Activated CD4-positive, alpha-beta T cell treated with anti-CD3 and anti-CD28 coated beads for 36 hours (primary cell): ENCODE data around the gene NME7. TPM values are rescaled to one million over a fixed set of nuclear protein-coding genes. Genes with fewer than 3 reads are reported as not detected.
"Not testable (repeated sequence)": the region's sequence is repeated elsewhere in the genome, so short reads cannot be mapped to it uniquely, and the experiment has no call there.

Experiments
- ATAC-seq: fragments of 200-7000 bp; cut with Tn5 transposase; one replicate; pipeline ENCODE4 v1.10.0; 2021; ENCODE audit warnings: mild to moderate bottlenecking, moderate library complexity
- CTCF ChIA-PET: fragments of 350-600 bp; sonication (Branson Sonifier 250); formaldehyde crosslinking; loops from one replicate; lab custom pipeline; 2021; ENCODE audit warnings: antibody characterized with exemption; lab: Charles Lee
- POLR2A ChIA-PET: fragments of 350-600 bp; sonication (Branson Sonifier 250); formaldehyde crosslinking; loops from one replicate; lab custom pipeline; 2021; ENCODE audit warnings: antibody characterized with exemption, inconsistent platforms; lab: Charles Lee
- DNase-seq: peaks from one replicate; pipeline ENCODE4 v3.0.0-alpha.2; 2020
- H3K27ac Mint-ChIP-seq: one replicate; pipeline ENCODE4 v1.8.0; 2021; ENCODE audit warnings: mixed read lengths
- H3K27me3 Mint-ChIP-seq: one replicate; pipeline ENCODE4 v1.8.0; 2021; ENCODE audit warnings: mixed read lengths
- H3K36me3 Mint-ChIP-seq: one replicate; pipeline ENCODE4 v1.8.0; 2021; ENCODE audit warnings: low read depth, mixed read lengths
- H3K4me1 Mint-ChIP-seq: one replicate; pipeline ENCODE4 v1.8.0; 2021; ENCODE audit warnings: mixed read lengths
- H3K4me3 Mint-ChIP-seq: one replicate; pipeline ENCODE4 v1.8.0; 2021; ENCODE audit warnings: mild to moderate bottlenecking, moderate library complexity, mixed read lengths
- H3K9me3 Mint-ChIP-seq: one replicate; pipeline ENCODE4 v1.8.0; 2021; ENCODE audit warnings: low read depth, mixed read lengths
- intact Hi-C, 2 experiments: fragments of 100-400 bp; cut with DNase I in 1 of 2; cut with micrococcal nuclease in 1 of 2; formaldehyde crosslinking; loops; one replicate each; pipeline versions ENCODE4 v1.14.2 to v1.15.1; 2022 to 2024; cut with DNase I, micrococcal nuclease
- total RNA-seq, 2 experiments: library from RNA; stranded (reverse); gene quantifications; one replicate each; pipeline ENCODE4 v1.2.3, GENCODE V29; 2021

The NME7 gene
- total RNA-seq, 2 experiments from 2014 or later, result 11.6 to 15.3 TPM

GRCh38 chr1:169305356-169305755, 62.2 kb downstream of the NME7 start:
- DNase-seq, result no peak
- no peak for ATAC-seq
- Mint-ChIP-seq H3K4me1 (peaks cover 9% of the 10 kb centered on the region), H3K9me3 (no peaks in the 10 kb centered on the region), H3K4me3 (no peak overlapping the region), H3K36me3 (peaks cover 20% of the 10 kb centered on the region), H3K27ac (no peak overlapping the region), H3K27me3 (no peaks in the 10 kb centered on the region)
- intact Hi-C loops, result no loop called here
- POLR2A ChIA-PET, result no interaction called here
- CTCF ChIA-PET, result interaction anchor here (0.7 to 1.3 kb wide), 2 partner anchors 43 to 1020 kb away, joined by 4 read pairs; no protein-coding TSS in a partner anchor

- no peak overlapping the region for H3K27ac Mint-ChIP-seq
- POLR2A ChIA-PET, result no interaction called here
Observed at GRCh38 chr1:169300854-169301253, 66.7 kb downstream of the NME7 start.

GRCh38 chr1:169298441-169298840, 69.2 kb downstream of the NME7 start:
- H3K27me3 Mint-ChIP-seq, result no peaks in the 10 kb centered on the region
- no peak overlapping the region for H3K4me3 Mint-ChIP-seq
- intact Hi-C loops, result no loop called here
- DNase-seq (no peak), ATAC-seq (no peak)
- peaks cover 13% of the 10 kb centered on the region for H3K36me3 Mint-ChIP-seq
- ChIA-PET POLR2A (no interaction called here), CTCF (no interaction called here)
- H3K4me1 Mint-ChIP-seq, result peaks cover 3% of the 10 kb centered on the region
- no peaks in the 10 kb centered on the region for H3K9me3 Mint-ChIP-seq
- H3K27ac Mint-ChIP-seq, result no peak overlapping the region

More at GRCh38 chr1:169300854-169301253, 66.7 kb downstream of the NME7 start:
- peaks cover 11% of the 10 kb centered on the region for H3K36me3 Mint-ChIP-seq
- no peak overlapping the region for H3K4me3 Mint-ChIP-seq
- intact Hi-C loops, result no loop called here
- no peaks in the 10 kb centered on the region for H3K27me3 Mint-ChIP-seq
- no peaks in the 10 kb centered on the region for H3K4me1 Mint-ChIP-seq
- ATAC-seq, result no peak
- no peak for DNase-seq
- H3K9me3 Mint-ChIP-seq, result no peaks in the 10 kb centered on the region
- CTCF ChIA-PET, result no interaction called here

- H3K36me3 Mint-ChIP-seq, result peaks cover 11% of the 10 kb centered on the region
- no peaks in the 10 kb centered on the region for H3K9me3 Mint-ChIP-seq
- ChIA-PET CTCF (no interaction called here), POLR2A (no interaction called here)
- H3K4me3 Mint-ChIP-seq, result no peak overlapping the region
- DNase-seq (no peak), ATAC-seq (no peak)
- H3K4me1 Mint-ChIP-seq, result peaks cover 3% of the 10 kb centered on the region
- no peak overlapping the region for H3K27ac Mint-ChIP-seq
- intact Hi-C loops, result no loop called here
- H3K27me3 Mint-ChIP-seq, result no peaks in the 10 kb centered on the region
Observed at GRCh38 chr1:169295846-169296245, 71.8 kb downstream of the NME7 start.

- H3K27me3 Mint-ChIP-seq, result no peaks in the 10 kb centered on the region
- POLR2A ChIA-PET, result no interaction called here
Observed at GRCh38 chr1:169295425-169295824, 72.2 kb downstream of the NME7 start.

GRCh38 chr1:169289016-169289415, 78.6 kb downstream of the NME7 start:
- Mint-ChIP-seq H3K9me3 (peaks cover 5% of the 10 kb centered on the region), H3K27me3 (no peaks in the 10 kb centered on the region), H3K36me3 (peaks cover 25% of the 10 kb centered on the region), H3K4me3 (no peak overlapping the region), H3K4me1 (no peaks in the 10 kb centered on the region), H3K27ac (no peak overlapping the region)
- POLR2A ChIA-PET, result no interaction called here
- no peak for ATAC-seq
- CTCF ChIA-PET, result no interaction called here
- intact Hi-C loops, result no loop called here
- DNase-seq, result no peak

More at GRCh38 chr1:169295425-169295824, 72.2 kb downstream of the NME7 start:
- H3K27ac Mint-ChIP-seq, result no peak overlapping the region
- H3K4me1 Mint-ChIP-seq, result peaks cover 3% of the 10 kb centered on the region
- ATAC-seq, result no peak
- H3K4me3 Mint-ChIP-seq, result no peak overlapping the region
- no peaks in the 10 kb centered on the region for H3K9me3 Mint-ChIP-seq
- intact Hi-C loops, result no loop called here
- H3K36me3 Mint-ChIP-seq, result peaks cover 11% of the 10 kb centered on the region
- DNase-seq, result no peak
- CTCF ChIA-PET, result no interaction called here

- Mint-ChIP-seq H3K36me3 (peaks cover 31% of the 10 kb centered on the region), H3K27me3 (no peaks in the 10 kb centered on the region), H3K4me1 (no peaks in the 10 kb centered on the region), H3K9me3 (peaks cover 13% of the 10 kb centered on the region), H3K27ac (no peak overlapping the region), H3K4me3 (no peak overlapping the region)
- ATAC-seq (no peak), DNase-seq (no peak)
- intact Hi-C loops, result no loop called here
- CTCF ChIA-PET, result no interaction called here
- POLR2A ChIA-PET, result no interaction called here
Observed at GRCh38 chr1:169288011-169288414, 79.6 kb downstream of the NME7 start.

GRCh38 chr1:169287280-169287679, 80.3 kb downstream of the NME7 start:
- DNase-seq (no peak), ATAC-seq (no peak)
- Mint-ChIP-seq H3K4me3 (no peak overlapping the region), H3K27me3 (no peaks in the 10 kb centered on the region), H3K27ac (no peak overlapping the region), H3K4me1 (no peaks in the 10 kb centered on the region), H3K9me3 (peaks cover 20% of the 10 kb centered on the region), H3K36me3 (peaks cover 35% of the 10 kb centered on the region)
- CTCF ChIA-PET, result no interaction called here
- intact Hi-C loops, result no loop called here
- POLR2A ChIA-PET, result no interaction called here

- H3K4me3 Mint-ChIP-seq, intact Hi-C loops, H3K27me3 Mint-ChIP-seq, H3K27ac Mint-ChIP-seq, DNase-seq, ATAC-seq, POLR2A ChIA-PET, CTCF ChIA-PET, H3K4me1 Mint-ChIP-seq: not testable (repeated sequence)
- Mint-ChIP-seq H3K9me3 (peaks cover 50% of the 10 kb centered on the region), H3K36me3 (peaks cover 33% of the 10 kb centered on the region)
Observed at GRCh38 chr1:169281562-169281961, 86.0 kb downstream of the NME7 start.

- no peak overlapping the region for H3K27ac Mint-ChIP-seq
Observed at GRCh38 chr1:169271098-169271497, 96.5 kb downstream of the NME7 start.

GRCh38 chr1:169266133-169266532, 101.5 kb downstream of the NME7 start:
- Mint-ChIP-seq H3K27ac (no peak overlapping the region), H3K9me3 (peaks cover 21% of the 10 kb centered on the region), H3K4me1 (peaks cover under 1% of the 10 kb centered on the region), H3K4me3 (no peak overlapping the region), H3K27me3 (no peaks in the 10 kb centered on the region), H3K36me3 (peaks cover 37% of the 10 kb centered on the region)
- ChIA-PET CTCF (interaction anchor here (0.7 kb wide), 1 partner anchor 395 kb away, joined by 3 read pairs; no protein-coding TSS in a partner anchor), POLR2A (no interaction called here)
- DNase-seq, result no peak
- intact Hi-C loops, result no loop called here
- no peak for ATAC-seq

More at GRCh38 chr1:169271098-169271497, 96.5 kb downstream of the NME7 start:
- ATAC-seq (no peak), DNase-seq (no peak)
- Mint-ChIP-seq H3K27me3 (no peaks in the 10 kb centered on the region), H3K4me1 (peaks cover 4% of the 10 kb centered on the region), H3K4me3 (no peak overlapping the region), H3K36me3 (peaks cover 11% of the 10 kb centered on the region), H3K9me3 (peaks cover 4% of the 10 kb centered on the region)
- POLR2A ChIA-PET, result no interaction called here
- intact Hi-C loops, result no loop called here
- CTCF ChIA-PET, result no interaction called here

GRCh38 chr1:169263059-169263458, 104.5 kb downstream of the NME7 start:
- POLR2A ChIA-PET, result no interaction called here
- Mint-ChIP-seq H3K27ac (no peak overlapping the region), H3K4me1 (no peaks in the 10 kb centered on the region), H3K27me3 (no peaks in the 10 kb centered on the region), H3K4me3 (no peak overlapping the region), H3K36me3 (peaks cover 48% of the 10 kb centered on the region), H3K9me3 (peaks cover 22% of the 10 kb centered on the region)
- DNase-seq, result no peak
- CTCF ChIA-PET, result interaction anchor here (0.6 to 0.7 kb wide), 2 partner anchors 255 to 306 kb away, joined by 3 to 4 read pairs; no protein-coding TSS in a partner anchor
- intact Hi-C loops, result no loop called here
- ATAC-seq, result no peak
